Muscle of leg (tissue), 9 donors: ENCODE data around the gene RIMKLB. TPM values are rescaled to one million over a fixed set of nuclear protein-coding genes. Genes with fewer than 3 reads are reported as not detected.

Experiments
- polyA plus RNA-seq, 8 donors: library from polyadenylated mRNA; unstranded; fragments of 120-200 nt; gene quantifications; one replicate each; pipeline versions ENCODE4 v1.2.1 to v1.2.3, GENCODE V29; 2013; ENCODE audit warnings: inconsistent platforms in 1 of 8, low replicate concordance in 1 of 8; ENCODE audit not compliant: insufficient read length in 8 of 8, insufficient read depth in 1 of 8
- total RNA-seq: library from RNA; stranded (reverse); fragments of 120-200 nt; gene quantifications from one replicate; pipeline ENCODE4 v1.2.4, GENCODE V29; 2013

The RIMKLB gene
- total and polyA plus RNA-seq, 9 donors = 64.1 to 104 (median 74.8) TPM

Other genes starting within 250 kb of the RIMKLB start
- not detected for gene CLEC6A, start 242.0 kb upstream of the RIMKLB start, total RNA-seq
- not detected for gene CLEC6A, start 242.0 kb upstream of the RIMKLB start, polyA plus RNA-seq
- gene CLEC4D, start 184.5 kb upstream of the RIMKLB start, total RNA-seq = not detected
- under 1 TPM in 1 of 8 donors, not detected in 7; 0.08 TPM for gene CLEC4D, start 184.5 kb upstream of the RIMKLB start, polyA plus RNA-seq
- 0.09 TPM for gene CLEC4E, start 157.1 kb upstream of the RIMKLB start, total RNA-seq
- gene CLEC4E, start 157.1 kb upstream of the RIMKLB start, polyA plus RNA-seq = under 1 TPM in 4 of 8 donors, not detected in 4; 0.18 to 0.33 (median 0.30) TPM
- gene AICDA, start 85.1 kb upstream of the RIMKLB start, total RNA-seq = 0.40 TPM
- gene AICDA, start 85.1 kb upstream of the RIMKLB start, polyA plus RNA-seq = under 1 TPM; 0.09 to 0.65 (median 0.19) TPM
- gene MFAP5, start 35.2 kb upstream of the RIMKLB start, total RNA-seq = 211 TPM
- gene MFAP5, start 35.2 kb upstream of the RIMKLB start, polyA plus RNA-seq = 100 to 1,000 TPM in 4 of 8 donors, 10 to 100 TPM in 4; 77.9 to 158 (median 115) TPM
- gene A2ML1, start 124.6 kb downstream of the RIMKLB start, total RNA-seq = not detected
- gene A2ML1, start 124.6 kb downstream of the RIMKLB start, polyA plus RNA-seq = 1 to 10 TPM in 1 of 8 donors, under 1 TPM in 6, not detected in 1; 0.02 to 6.5 (median 0.33) TPM
- gene PHC1, start 216.5 kb downstream of the RIMKLB start, total RNA-seq = 27.8 TPM
- gene PHC1, start 216.5 kb downstream of the RIMKLB start, polyA plus RNA-seq = 10 to 100 TPM; 28.8 to 44.3 (median 34.8) TPM